ENCODE measurements around the gene RAPGEF6. TPM values are rescaled to one million over a fixed set of nuclear protein-coding genes. Genes with fewer than 3 reads are reported as not detected.
A peak's percentile ranks its signal among the peaks of the same experiment; 100 is the strongest.

The RAPGEF6 gene
- total RNA-seq, 1 donor from 2014 or later: 34.9 TPM

DNA sequence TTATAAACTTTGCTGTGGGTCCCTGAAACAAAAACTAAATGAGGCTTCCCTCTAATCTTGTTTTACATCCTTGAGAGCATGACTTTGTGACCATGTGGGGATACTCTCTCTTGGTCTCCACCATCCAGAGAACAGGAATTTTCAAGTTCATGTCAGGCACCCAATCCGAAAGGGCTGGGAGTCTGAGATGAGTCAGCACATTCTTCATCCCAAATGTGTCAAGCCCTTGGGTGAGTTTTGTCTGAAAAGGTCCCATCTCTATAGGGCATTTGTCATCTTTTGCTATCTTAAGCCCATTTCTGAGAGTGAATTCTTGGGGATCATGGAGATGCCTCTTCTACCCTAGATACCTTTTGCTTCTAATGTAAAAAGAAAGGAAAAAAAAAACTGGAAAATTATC lies 26.9 kb upstream of the RAPGEF6 start:
- H3K9me3 Mint-ChIP-seq: peaks cover 14% of the 10 kb centered on the region
- no peak overlapping the region for H3K4me3 Mint-ChIP-seq
- no peak for DNase-seq
- peaks cover 56% of the 10 kb centered on the region for H3K36me3 Mint-ChIP-seq (ENCODE audit: low read depth)
- no peak overlapping the region for H3K27ac Mint-ChIP-seq
- no peaks in the 10 kb centered on the region for H3K27me3 Mint-ChIP-seq
- intact Hi-C loops (cut with micrococcal nuclease): no loop called here
- peaks cover 2% of the 10 kb centered on the region for H3K4me1 Mint-ChIP-seq

DNA sequence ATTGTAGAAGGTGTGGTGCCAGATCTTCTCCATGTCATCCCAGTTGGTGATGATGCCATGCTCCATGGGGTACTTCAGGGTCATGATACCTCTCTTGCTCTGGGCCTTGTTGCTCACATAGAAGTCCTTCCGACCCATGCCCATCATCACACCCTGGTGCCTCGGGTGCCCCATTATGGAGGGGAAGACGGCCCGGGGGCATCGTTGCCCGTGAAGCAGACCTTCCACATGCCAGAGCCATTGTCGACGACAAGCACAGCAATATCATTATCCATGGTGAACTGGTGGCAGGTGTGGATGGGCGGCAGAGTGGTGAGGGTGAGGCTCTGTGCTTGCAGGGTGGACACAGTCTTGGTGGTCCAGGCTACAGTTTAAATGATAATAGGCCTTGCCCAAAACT lies 24.8 kb upstream of the RAPGEF6 start:
- Mint-ChIP-seq H3K27me3 (no peaks in the 10 kb centered on the region), H3K27ac (no peak overlapping the region), H3K4me3 (no peak overlapping the region), H3K4me1 (peaks cover 4% of the 10 kb centered on the region), H3K9me3 (peaks cover 14% of the 10 kb centered on the region), H3K36me3 (ENCODE audit: low read depth) (peaks cover 59% of the 10 kb centered on the region)
- no peak for DNase-seq
- intact Hi-C loops (cut with micrococcal nuclease): no loop called here

DNA sequence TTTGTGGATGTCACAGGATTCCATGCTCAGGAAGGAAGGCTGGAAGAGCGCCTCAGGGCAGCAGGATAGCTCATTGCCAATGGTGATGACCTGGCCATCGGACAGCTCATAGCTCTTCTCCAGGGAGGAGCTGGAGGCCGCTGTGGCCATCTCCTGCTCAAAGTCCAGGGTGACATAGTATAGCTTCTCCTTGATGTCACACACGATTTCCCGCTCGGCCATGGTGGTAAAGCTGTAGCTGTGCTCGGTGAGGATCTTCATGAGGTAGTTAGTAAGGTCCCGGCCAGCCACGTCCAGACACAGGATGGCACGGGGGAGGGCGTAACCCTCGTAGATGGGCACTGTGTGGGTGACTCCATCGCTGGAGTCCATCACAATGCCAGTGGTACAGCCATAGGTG lies 24.3 kb upstream of the RAPGEF6 start:
- H3K36me3 Mint-ChIP-seq (ENCODE audit: low read depth): peaks cover 63% of the 10 kb centered on the region
- H3K4me1 Mint-ChIP-seq: peaks cover 6% of the 10 kb centered on the region
- peaks cover 14% of the 10 kb centered on the region for H3K9me3 Mint-ChIP-seq
- no peak for DNase-seq
- H3K27me3 Mint-ChIP-seq: no peaks in the 10 kb centered on the region
- intact Hi-C loops (cut with micrococcal nuclease): no loop called here
- no peak overlapping the region for H3K27ac Mint-ChIP-seq
- H3K4me3 Mint-ChIP-seq: no peak overlapping the region

DNA sequence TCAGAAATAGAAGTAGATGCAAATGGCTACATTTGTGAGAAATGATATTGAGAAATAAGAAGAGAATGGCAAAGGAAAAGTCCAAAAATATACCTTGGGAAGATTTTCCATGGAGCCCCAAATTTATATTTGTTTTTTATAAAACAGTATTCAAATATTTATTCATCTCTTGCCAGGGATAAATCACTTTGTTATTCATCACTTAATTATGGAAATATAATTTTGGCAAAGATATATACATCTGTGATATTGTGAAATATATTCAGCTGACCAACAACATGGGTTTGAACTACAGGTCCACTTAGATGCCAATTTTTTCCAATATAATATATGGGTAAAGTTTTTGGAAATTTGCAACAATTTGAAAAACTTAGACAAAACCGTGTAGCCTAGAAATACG lies 19.7 kb upstream of the RAPGEF6 start:
- H3K9me3 Mint-ChIP-seq: peaks cover 8% of the 10 kb centered on the region
- H3K4me3 Mint-ChIP-seq: no peak overlapping the region
- no peak overlapping the region for H3K27ac Mint-ChIP-seq
- H3K27me3 Mint-ChIP-seq: no peaks in the 10 kb centered on the region
- peaks cover 6% of the 10 kb centered on the region for H3K4me1 Mint-ChIP-seq
- DNase-seq: no peak
- intact Hi-C loops (cut with micrococcal nuclease): no loop called here
- peaks cover 57% of the 10 kb centered on the region for H3K36me3 Mint-ChIP-seq (ENCODE audit: low read depth)

DNA sequence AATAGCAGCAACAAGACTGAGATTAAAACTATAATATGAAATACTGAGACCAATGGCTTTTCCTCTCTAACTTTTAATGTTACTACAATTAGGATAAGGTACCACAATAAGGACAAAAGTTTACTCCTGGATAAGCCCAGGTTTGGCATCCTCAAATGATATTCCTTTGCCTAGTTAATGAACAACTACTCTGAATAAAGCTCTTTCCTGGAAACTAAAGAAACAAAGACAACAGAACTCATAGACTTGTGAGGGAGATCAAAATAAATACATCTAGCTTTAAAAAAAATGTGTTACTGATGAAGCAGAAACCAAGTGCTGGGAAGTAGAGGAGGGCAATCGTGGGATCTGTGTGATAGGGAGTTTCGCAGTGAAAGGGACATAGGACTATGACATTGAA lies 19.3 kb upstream of the RAPGEF6 start:
- Mint-ChIP-seq H3K4me1 (peaks cover 4% of the 10 kb centered on the region), H3K27me3 (no peaks in the 10 kb centered on the region), H3K36me3 (ENCODE audit: low read depth) (peaks cover 55% of the 10 kb centered on the region), H3K9me3 (peaks cover 4% of the 10 kb centered on the region), H3K27ac (no peak overlapping the region), H3K4me3 (no peak overlapping the region)
- intact Hi-C loops (cut with micrococcal nuclease): no loop called here
- DNase-seq: no peak

DNA sequence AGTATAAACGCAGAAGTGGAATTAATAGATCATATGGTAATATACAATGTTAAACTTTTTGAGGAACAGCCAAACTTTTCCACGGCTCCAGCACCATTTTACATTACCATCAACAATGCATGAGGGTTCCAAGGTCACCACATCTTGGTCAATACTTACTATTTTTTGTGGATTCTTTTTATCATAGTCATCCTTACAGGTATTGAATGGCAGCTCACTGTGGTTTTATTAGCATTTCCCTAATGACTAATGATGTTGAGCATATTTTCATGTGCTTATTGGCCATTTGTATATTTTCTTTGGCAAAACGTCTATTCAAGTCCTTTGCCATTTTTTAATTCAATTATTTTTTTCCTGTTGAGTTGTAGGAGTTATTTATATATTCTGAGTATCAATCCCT lies 14.1 kb upstream of the RAPGEF6 start:
- no peak overlapping the region for H3K4me3 Mint-ChIP-seq
- no peaks in the 10 kb centered on the region for H3K27me3 Mint-ChIP-seq
- H3K36me3 Mint-ChIP-seq (ENCODE audit: low read depth): peaks cover 56% of the 10 kb centered on the region
- no peak for DNase-seq
- H3K4me1 Mint-ChIP-seq: no peaks in the 10 kb centered on the region
- no peak overlapping the region for H3K27ac Mint-ChIP-seq
- intact Hi-C loops (cut with micrococcal nuclease): no loop called here
- H3K9me3 Mint-ChIP-seq: no peaks in the 10 kb centered on the region

DNA sequence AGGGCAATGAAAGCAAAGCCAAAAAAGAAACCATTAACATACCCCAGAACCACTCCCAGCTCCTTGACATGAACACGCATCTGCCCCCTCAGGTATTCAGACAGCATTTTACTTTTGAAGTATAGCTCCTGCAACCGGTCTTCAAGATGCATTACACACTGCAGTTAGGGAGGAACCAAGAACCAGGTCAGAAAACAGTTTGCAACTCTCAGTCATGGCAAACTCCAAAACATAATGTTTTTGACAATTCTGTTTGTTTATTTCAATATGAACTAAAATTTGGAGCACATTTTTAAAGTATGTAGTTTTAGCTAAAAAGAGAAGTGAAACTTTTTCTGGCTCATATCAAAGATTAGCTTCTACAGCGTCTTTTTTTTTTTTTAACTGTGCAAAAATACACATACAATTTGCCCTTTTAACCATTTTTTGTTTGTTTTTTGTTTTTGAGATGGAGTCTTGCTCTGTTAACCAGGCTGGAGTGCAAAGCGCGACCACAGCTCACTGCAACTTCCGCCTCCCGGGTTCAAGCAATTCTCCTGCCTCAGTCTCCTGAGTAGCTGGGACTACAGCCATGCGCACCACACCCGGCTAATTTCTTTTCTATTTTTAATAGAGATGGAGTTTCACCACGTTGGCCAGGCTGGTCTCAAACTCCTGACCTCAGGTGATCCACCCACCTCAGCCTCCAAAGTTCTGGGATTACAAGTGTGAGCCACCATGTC lies 12.2 kb upstream of the RAPGEF6 start:
- intact Hi-C loops (cut with micrococcal nuclease): no loop called here
- no peak overlapping the region for H3K27ac Mint-ChIP-seq
- H3K27me3 Mint-ChIP-seq: no peaks in the 10 kb centered on the region
- peaks cover 56% of the 10 kb centered on the region for H3K36me3 Mint-ChIP-seq (ENCODE audit: low read depth)
- H3K4me1 Mint-ChIP-seq: no peaks in the 10 kb centered on the region
- DNase-seq: no peak
- no peak overlapping the region for H3K4me3 Mint-ChIP-seq
- no peaks in the 10 kb centered on the region for H3K9me3 Mint-ChIP-seq

DNA sequence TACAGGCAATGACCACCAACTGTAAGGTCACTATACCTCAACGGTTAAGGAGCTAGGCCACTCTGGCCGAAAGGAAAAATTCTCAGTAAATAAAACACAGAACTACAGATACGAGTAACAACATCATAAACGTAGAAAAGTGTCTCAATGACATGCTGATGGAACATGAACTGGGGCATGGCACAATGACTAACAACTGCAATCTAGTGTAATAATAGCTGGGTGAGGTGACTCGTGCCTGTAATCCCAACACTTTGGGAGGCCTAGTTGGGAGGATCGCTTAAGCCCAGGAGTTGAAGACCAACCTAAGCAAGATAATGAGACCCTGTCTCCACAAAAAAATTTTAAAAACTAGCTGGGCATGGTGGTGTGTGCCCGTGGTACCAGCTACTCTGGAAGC lies 9.8 kb upstream of the RAPGEF6 start:
- no peak overlapping the region for H3K27ac Mint-ChIP-seq
- H3K27me3 Mint-ChIP-seq: no peaks in the 10 kb centered on the region
- H3K36me3 Mint-ChIP-seq (ENCODE audit: low read depth): peaks cover 36% of the 10 kb centered on the region
- DNase-seq: no peak
- H3K4me3 Mint-ChIP-seq: no peak overlapping the region
- peaks cover 10% of the 10 kb centered on the region for H3K4me1 Mint-ChIP-seq
- H3K9me3 Mint-ChIP-seq: no peaks in the 10 kb centered on the region
- intact Hi-C loops (cut with micrococcal nuclease): no loop called here

DNA sequence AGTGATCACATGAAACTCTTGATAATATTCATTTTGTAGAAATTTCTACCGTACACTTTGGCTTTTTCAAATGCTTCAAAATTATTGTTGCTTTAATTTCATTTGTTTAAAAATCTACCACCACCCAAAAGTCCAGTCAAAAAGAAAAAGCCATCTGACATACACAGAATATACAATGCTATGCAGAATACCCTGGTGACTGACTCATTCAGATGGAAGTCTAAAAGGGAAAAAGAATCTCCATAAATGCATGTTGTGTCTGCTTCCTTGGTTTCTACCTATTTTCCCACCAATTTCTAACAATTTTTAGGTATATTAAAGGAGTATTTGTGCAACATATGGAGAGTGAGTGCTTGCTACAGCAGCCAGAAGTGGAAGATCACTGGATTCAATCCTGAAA lies 9.3 kb upstream of the RAPGEF6 start:
- Mint-ChIP-seq H3K36me3 (ENCODE audit: low read depth) (peaks cover 33% of the 10 kb centered on the region), H3K27ac (no peak overlapping the region), H3K4me1 (peaks cover 15% of the 10 kb centered on the region), H3K27me3 (no peaks in the 10 kb centered on the region), H3K4me3 (no peak overlapping the region), H3K9me3 (no peaks in the 10 kb centered on the region)
- DNase-seq: no peak
- intact Hi-C loops (cut with micrococcal nuclease): no loop called here

DNA sequence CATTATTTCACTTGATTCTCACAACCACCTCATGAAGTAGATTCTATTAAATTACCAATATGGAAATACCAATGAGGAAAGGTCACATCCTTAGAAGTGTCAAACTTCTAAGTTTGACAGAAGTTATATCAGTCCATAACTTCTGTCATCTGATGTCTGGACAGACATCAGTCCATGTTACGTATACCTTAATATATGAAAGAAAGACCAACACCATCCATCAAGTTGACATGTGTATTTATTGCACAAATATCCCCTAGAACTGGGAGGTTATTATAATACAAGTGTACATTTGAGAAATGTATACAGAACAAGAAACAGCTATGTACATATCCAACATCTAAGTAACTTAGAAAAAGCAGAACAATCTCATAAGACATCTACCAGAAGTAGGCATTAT lies 6.5 kb upstream of the RAPGEF6 start:
- Mint-ChIP-seq H3K27me3 (no peaks in the 10 kb centered on the region), H3K9me3 (no peaks in the 10 kb centered on the region), H3K4me3 (no peak overlapping the region), H3K4me1 (peaks cover 23% of the 10 kb centered on the region), H3K36me3 (ENCODE audit: low read depth) (peaks cover 25% of the 10 kb centered on the region), H3K27ac (no peak overlapping the region)
- intact Hi-C loops (cut with micrococcal nuclease): no loop called here
- no peak for DNase-seq

DNA sequence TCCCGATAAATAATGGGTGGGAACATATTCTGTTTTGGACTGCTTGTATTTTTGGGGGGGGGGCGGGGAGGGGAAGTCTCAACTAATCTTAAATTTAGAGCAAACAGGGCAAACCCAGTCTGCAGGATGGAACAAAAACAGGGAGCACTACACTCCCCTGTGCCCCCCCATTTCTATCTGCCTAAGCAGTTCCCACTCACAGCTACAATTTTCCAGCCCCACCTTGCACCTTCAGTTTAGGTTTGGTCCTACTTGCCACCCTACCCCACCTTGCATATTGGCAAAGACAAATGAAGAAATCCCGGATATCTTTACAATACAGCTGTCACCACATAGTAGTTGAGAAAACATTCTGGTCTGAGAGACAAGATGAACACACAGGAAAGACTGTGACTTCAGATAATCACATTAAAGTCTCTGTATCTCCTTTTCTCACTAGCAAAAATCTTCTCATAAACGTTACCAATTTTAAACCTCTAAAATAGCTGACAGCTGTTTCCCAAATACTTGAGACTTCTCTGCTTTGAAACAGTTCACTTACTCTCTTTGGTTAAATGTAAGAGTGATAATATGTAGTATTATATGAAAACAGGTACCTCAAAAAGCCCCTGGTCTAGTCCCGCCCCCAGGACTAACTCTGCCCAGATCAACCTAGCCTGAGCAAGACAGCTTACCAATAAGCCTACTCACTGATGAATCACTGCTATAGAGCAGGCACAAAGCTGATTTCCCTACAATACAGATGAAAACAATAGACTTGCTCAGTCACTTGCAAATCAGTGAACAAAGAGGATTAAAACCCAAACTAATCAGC lies 5.2 kb upstream of the RAPGEF6 start:
- intact Hi-C loops (cut with micrococcal nuclease): no loop called here
- Mint-ChIP-seq H3K36me3 (ENCODE audit: low read depth) (peaks cover 19% of the 10 kb centered on the region), H3K27me3 (peaks cover under 1% of the 10 kb centered on the region), H3K4me1 (peaks cover 29% of the 10 kb centered on the region), H3K9me3 (no peaks in the 10 kb centered on the region), H3K4me3 (peak overlapping the region; percentile 51), H3K27ac (peak overlapping the region; percentile 76)
- peak; percentile 75 for DNase-seq

DNA sequence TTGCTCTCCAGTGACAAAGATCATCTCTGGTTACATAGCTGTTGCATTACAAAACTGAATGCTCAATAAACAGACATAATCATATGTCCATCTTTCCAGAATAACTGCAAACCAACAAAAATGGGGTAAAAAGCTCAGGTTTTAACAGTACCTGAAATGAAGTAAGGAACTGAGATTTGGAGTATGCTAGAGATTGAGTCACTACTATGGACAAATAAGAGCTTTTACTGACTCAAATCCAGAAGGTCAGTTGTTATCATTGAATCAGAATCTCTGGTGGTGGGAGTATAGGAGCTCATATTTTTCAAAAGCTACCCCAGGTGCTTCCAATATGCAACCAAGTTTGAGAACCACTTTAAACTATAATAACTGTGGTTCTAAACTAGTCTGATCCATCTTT lies 4.1 kb upstream of the RAPGEF6 start:
- H3K4me1 Mint-ChIP-seq: peaks cover 29% of the 10 kb centered on the region
- H3K27ac Mint-ChIP-seq: peak overlapping the region; percentile 23
- peaks cover 3% of the 10 kb centered on the region for H3K27me3 Mint-ChIP-seq
- H3K9me3 Mint-ChIP-seq: no peaks in the 10 kb centered on the region
- H3K4me3 Mint-ChIP-seq: no peak overlapping the region
- H3K36me3 Mint-ChIP-seq (ENCODE audit: low read depth): peaks cover 12% of the 10 kb centered on the region
- DNase-seq: no peak
- intact Hi-C loops (cut with micrococcal nuclease): loop anchor here (5.0 to 10.0 kb wide), 4 partner anchors 107 to 1416 kb away; partner anchors contain the start of genes CDC42SE2 and HSPA4

DNA sequence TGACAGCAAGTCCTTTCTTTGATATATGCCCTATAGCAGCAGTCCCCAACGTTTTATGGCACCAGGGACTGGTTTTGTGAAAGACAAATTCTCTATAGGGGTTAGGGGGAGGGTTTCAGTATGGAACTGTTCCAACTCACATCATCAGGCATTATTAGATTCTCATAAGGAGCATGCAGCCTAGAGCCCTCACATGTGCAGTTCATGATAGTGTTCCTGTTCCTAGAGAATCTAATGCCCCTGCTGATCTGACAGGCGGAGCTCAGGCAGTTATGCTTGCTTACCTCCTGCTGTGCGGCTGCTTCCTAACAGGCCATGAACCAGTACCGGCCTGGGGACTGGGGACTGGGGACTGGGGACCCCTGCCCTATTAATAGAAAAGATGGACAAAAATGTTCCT lies 2.7 kb upstream of the RAPGEF6 start:
- no peaks in the 10 kb centered on the region for H3K9me3 Mint-ChIP-seq
- H3K4me3 Mint-ChIP-seq: no peak overlapping the region
- no peak for DNase-seq
- peaks cover 6% of the 10 kb centered on the region for H3K36me3 Mint-ChIP-seq (ENCODE audit: low read depth)
- H3K4me1 Mint-ChIP-seq: peaks cover 33% of the 10 kb centered on the region
- H3K27ac Mint-ChIP-seq: no peak overlapping the region
- peaks cover 3% of the 10 kb centered on the region for H3K27me3 Mint-ChIP-seq
- intact Hi-C loops (cut with micrococcal nuclease): loop anchor here (5.0 to 10.0 kb wide), 4 partner anchors 105 to 1417 kb away; partner anchors contain the start of genes CDC42SE2 and HSPA4
